Activated gamma-delta T cell treated with anti-CD3 and anti-CD28 coated beads, Interleukin-2, amount 50 U/mL, for 16 hours (primary cell): Measurements from ENCODE around the gene ADISSP.
A peak's percentile ranks its signal among the peaks of the same experiment; 100 is the strongest.

Experiments
- DNase-seq: peaks from one replicate; pipeline ENCODE4 v3.0.0-alpha.2; 2020; ENCODE audit warnings: low read depth

Gene ADISSP

DNA sequence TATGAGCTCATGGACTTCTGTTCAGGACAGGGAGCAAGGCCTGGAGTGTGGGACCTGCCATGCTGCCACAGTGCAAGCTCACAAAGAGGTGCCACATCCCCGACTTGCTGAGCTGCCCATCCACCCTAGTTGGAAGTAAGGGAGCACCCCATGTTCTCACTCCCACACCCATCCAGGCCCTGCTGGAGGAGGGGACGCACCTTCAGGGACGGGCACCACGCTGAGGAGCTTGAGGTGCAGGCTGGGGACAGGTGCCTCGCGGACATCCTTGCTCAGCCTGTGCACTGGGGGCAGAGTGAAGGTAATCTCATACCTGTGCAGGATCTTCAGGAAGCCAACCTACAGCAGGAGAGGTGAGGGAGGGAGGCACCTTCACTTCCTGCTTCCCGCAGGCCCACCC is 12.3 kb downstream of the ADISSP start:
- DNase-seq = no peak

DNA sequence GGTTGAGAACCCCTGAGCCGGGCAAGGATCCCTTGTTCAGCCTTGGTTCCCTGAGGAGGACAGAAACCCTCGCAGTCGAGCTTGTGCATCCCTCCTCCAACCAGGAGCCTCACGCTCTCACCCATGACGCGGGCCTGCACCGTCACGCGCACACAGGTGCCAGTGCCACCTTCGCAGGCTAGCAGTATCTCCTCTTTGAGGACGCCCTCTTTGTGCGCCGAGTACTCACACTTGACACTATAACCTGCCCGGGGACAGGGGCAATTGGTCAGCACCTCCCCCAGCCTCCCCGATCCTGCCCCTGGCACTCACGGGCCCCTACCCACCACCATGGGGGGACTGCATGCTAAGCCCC is 13.3 kb downstream of the ADISSP start:
- no peak for DNase-seq

DNA sequence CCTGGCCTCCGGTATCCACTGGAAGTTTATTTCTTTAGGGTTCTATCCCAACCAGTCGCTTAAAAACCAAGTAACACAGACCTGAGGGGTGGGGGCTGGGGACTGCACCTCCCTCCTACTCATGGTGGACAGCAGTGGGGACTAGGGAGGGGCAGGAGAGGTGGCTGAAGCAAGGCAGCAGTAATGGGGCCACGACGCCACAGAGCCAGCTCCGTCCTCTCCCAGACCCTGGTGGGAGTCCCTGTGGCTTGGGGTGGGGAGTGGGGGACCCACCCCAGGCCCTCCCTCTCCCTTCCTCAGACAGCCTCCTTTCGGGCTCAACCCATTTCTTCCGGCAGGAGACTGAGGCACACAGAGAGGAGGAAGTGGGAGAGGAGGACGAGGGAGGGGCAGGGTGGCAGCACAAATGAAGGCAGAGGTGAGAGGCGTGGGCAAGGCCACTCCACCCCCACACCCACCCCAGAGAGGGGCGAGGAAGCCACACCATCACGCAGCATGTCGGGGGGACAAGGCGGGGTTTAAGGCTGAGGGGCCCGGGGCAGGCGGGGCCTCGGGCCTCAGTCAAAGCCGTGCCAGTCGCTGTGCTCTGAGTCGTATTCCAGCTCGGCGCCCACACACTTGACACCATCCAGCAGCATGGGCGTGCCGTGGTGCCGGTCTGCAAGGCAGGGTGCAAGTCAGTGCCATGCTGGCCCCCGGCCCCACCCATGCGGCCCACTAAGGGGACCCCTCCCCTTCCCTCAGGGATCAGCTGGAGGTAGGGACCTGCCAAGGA is 13.9 kb downstream of the ADISSP start:
- no peak for DNase-seq

DNA sequence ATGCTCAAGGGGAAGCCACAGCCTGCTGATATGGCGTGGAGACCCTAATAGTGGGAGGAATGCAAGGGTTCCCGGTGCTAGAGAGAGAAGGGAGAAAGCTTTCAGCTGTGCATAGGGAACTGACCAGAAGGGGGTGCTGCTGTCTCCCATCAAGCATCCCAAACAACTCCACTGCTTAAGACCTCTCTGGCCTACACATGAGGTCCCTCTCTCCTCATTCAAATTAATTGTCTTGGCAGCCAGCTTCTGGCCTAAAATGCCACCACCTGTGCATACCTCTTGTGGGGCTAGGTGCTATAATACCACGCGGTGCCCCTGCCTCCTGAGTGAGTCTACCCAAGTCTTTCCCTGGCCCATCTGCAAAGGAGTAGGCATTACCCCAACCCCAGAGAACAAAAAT is 14.5 kb downstream of the ADISSP start:
- peak; percentile 25 for DNase-seq

- no peak for DNase-seq
Observed at GRCh38 chr20:3752386-3752759, 15.2 kb downstream of the ADISSP start.

DNA sequence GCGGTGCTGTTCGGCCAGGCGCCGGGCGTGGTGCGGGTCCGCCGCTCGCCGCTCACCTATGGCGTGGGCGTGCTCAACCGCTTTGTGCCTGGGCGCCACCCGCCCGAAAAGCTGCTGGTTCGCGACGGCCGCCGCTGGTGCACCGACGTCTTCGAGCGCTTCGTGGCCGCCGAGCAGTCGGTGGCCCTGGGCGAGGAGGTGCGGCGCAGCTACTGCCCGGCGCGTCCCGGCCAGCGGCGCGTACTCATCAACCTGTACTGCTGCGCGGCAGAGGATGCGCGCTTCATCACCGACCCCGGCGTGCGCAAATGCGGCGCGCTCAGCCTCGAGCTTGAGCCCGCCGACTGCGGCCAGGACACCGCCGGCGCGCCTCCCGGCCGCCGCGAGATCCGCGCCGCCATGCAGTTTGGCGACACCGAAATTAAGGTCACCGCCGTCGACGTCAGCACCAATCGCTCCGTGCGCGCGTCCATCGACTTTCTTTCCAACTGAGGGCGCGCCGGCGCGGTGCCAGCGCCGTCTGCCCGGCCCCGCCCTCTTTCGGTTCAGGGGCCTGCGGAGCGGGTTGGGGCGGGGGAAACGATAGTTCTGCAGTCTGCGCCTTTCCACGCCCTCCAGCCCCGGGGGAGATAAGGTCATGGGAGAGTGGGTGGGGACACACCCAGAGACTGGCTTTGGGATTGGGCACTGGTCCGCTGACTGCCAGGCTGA is 15.7 kb downstream of the ADISSP start:
- no peak for DNase-seq

- no peak for DNase-seq
Observed at GRCh38 chr20:3751305-3751674, 16.3 kb downstream of the ADISSP start.

DNA sequence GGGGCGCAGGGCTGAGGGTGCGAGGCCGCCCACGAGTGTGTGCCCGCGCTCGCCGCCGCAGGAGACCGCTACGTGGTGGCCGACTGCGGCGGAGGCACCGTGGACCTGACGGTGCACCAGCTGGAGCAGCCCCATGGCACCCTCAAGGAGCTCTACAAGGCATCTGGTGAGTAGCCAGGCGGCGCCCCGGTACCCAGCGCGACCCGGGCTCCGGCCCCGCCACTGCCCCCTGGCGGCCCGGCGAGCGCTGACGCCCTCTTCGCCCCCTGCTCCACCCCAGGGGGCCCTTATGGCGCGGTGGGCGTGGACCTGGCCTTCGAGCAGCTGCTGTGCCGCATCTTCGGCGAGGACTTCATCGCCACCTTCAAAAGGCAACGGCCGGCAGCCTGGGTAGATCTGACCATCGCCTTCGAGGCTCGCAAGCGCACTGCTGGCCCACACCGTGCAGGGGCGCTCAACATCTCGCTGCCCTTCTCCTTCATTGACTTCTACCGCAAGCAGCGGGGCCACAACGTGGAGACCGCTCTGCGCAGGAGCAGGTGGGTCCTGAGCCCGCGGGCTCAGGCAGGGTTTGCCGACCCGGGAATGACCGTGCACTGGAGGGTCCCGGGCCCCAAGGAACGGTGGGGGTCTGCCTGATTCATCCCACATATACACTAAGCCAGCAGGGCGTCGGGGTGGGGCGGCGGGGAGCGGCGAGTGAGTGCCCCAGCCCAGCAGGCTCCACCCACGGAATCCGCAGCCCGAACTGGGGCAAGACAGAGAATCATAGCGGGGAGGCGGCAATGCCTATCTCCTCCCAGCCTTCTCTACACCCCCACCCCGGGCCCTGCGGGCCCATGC is 17.6 kb downstream of the ADISSP start:
- DNase-seq = no peak

GRCh38 chr20:3749087-3749688 is 18.4 kb downstream of the ADISSP start:
- DNase-seq = no peak

- no peak for DNase-seq
Observed at GRCh38 chr20:3748073-3748472, 19.5 kb downstream of the ADISSP start.

- DNase-seq = no peak
Observed at GRCh38 chr20:3747471-3747870, 20.1 kb downstream of the ADISSP start.

- DNase-seq = no peak
Observed at GRCh38 chr20:3745686-3746173, 21.8 kb downstream of the ADISSP start.

DNA sequence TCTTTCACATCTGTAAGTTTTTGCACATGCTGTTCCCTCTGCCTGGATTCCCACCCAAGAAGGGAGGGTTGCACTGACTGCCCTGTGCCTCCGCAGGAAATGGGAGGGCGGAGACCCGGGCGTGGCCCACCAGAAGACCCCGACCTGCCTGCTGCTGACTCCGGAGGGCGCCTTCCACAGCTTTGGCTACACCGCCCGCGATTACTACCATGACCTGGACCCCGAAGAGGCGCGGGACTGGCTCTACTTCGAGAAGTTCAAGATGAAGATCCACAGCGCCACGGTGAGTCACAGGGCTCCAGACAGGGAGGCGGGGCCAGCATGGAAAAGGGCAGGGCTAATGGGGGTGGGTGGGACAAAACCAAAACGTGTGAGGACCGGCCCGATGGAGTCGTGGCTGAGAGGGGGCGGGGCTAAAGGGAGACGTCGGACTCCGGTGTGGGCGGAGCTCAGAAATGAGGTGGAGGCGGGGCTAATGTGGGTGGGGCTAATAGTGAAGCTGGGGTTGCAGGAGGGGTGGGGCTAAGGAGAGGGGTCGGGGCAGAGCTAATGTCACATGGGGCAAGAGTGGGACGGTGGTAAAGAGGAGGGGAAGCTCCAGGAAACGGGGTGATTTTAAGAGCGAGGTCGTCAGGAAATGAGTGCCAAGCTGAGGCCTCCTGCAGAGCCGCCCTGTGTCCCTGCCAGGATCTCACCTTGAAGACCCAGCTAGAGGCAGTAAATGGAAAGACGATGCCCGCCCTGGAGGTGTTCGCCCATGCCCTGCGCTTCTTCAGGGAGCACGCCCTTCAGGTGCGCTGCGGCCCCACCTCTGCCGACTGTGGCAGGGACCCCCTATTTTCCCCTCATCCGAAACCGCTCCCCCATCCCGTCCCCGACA is 22.5 kb downstream of the ADISSP start:
- DNase-seq = peak; percentile 42

DNA sequence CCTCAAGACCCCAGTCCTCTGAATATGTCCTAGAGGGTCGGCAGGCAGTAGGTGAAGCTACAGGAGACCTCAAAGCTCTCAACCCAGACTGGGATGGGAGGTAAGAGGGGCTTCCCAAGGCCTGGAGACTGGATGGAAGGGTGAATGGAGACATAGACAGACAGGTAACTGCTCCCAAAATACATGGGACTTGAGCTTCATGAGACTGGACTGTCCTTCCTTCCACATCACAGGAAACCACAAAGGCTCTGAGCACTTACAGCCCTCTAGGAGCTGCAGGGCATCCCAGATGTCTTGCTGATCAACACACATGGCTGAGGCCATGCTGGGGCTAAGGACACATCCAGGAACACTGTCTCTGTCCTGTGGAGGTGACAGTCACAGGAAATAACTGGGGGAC is 23.5 kb downstream of the ADISSP start:
- no peak for DNase-seq

DNA sequence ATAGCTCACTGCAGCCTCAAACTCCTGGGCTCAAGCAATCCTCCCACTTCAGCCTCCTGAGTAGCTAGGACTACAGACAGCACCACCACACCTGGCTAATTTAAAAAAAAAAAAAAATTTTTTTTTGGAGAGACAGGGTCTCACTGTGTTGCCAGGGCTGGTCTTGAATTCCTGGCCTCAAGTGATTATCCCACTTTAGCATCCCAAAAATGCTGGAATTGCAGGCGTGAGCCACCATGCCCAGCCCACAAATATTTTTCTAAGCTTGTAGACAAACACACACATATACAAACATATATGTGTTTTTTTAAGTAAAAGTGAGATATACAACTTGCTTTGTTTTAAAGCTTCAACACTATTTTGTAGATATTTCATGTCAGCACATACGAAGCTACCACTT is 24.3 kb downstream of the ADISSP start:
- no peak for DNase-seq

GRCh38 chr20:3741836-3742458 is 25.6 kb downstream of the ADISSP start:
- DNase-seq = no peak

GRCh38 chr20:3740615-3741301 is 26.8 kb downstream of the ADISSP start:
- DNase-seq = no peak

DNA sequence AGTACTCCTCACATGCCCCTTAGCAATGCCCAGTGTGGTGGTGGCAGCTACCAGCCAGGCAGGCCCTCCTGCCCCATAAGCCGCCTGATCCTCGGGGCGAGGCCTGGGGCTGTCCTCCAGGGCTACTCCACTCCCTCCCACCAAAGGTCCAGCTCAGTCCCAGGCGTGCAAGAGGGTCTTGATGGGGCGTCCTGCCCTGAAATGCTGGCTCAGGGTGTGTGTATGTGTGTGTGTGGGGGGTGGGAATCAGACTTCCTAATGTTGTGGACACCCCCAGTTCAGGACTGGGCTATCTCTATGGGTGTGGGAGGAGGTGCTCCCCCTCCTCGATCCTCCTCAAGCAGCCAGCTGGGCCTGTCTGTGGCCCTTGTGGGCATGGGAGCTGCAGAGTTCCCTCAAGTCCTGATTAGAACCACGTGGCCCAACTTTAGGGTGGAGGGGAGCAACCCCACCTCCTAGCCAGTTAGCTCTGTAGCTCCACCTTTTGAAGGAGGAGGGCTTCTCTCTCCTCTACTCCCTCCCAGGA is 27.6 kb downstream of the ADISSP start:
- no peak for DNase-seq

DNA sequence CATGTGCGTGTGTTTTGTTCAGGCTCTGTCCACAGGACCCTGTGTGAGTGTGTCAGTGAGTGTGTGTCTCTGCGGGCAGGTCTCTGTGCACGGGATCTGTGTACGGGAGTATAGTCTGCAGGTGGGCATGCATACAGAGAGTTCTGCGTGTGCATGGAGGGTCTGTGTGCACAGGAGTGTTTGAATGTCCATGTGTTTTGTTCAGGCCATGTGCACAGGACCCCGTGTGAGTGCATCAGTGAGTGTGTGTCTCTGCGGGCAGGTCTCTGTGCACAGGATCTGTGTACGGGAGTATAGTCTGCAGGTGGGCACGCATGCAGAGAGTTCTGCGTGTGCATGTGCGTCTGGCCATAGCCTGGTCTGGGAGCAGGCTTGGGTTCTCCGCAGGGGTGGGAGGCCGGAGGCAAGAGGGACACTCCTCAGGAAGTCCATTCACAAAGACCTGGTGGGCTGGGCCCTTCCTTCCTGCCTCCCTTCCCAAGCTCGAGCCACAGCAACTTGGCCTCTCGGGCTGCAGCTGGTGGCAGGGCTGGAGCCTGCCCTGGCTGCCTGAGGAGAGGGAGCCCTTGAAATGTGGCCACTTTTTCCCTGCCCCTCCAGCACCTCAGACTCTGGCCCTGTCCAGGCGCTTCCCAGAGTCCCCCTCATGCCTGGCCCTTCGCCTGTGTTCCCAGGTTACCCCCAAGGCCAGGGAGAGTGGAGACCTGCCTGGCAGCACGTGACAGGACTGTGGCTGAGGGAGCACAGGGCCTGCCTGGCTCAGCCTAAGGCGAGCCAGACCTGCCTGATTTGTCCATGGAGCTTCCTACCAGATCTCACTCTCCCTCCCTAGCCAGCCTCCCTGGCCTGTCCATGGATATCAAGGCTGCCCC is 28.3 kb downstream of the ADISSP start:
- no peak for DNase-seq
